ENCODE measurements around the gene RGS1.

The RGS1 gene

DNA sequence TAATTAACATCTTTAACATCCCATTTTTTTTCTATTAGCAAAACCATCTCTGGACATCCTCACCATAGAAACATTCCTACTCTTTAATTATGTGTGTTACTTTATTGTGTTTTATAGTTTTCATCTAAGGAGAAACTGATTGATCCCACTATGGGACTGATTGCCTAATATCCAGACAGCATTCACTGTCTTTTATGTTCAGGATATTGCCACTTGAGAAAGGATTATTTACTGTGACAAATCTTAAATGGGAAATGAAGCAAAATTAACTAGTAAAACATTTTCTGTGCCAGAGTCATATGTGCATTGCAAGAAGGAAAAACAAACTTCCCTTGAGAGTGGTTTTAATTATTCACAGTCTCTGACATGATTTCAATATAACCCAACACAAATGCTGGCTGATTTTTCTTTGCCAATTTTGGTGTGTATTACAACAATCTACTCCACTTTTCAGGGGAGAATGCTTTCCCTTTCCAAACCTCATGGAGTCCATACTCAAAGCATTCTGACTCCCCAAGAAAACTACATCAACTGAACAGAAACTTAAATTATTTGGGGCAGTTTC is 44.6 kb downstream of the RGS1 start:
- DNase-seq (ENCODE audit: low spot score), result no peak

DNA sequence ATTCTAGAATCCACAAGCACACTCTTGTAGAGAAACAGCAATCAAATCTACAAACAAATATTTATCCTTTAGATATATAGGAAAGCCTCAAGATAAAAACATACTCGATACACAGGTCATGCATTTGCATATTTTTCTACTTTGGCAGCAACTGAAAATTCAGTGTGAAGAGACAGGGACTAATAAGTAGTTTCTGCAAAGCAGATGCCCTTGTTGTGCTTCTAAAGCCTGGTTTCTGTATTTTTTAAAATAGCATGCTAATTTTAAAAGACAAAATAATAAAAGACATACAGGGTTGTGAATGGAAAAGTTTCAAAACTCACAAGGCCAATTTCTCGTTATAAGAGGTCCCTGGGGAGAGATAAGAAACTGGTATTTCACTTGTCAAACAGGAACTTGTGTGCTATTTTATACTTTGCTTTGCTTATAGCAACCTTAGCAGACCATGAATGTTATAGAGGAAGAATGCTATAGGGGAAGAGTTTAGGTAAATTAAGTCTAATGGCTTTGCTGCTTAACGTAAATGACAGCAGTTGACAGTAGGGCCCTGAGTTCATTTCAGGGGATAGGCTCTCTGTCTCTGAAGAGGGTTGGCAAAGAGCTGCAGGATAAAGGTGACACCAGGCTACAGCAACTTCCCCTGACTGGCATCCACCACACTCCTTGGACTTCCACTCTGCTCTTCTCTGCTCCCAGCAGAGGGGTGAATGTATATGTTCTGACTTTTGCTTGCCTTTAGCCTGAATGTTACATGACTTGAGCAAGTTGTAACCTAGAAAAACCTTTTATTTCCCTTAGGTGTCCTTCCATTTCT is 51.0 kb downstream of the RGS1 start:
- no peak for DNase-seq (ENCODE audit: low spot score)

DNA sequence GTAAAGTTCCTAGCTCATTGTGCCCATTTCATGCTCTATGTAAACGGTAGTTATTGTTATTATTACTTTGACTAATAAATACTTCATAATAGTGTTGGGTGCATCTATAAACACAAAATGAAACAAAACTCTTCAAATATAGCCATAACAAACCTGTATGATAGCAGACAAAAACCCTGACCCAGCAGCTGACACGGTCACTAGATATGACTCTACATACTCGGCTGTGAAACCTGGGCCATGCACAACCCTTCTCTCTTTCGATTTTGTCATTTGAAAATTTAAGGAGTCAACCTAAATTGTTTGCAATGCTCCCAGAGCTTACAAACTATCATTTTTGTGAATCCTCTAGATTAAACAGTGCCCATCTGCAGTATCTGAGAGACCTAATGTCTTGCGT is 52.3 kb downstream of the RGS1 start:
- DNase-seq (ENCODE audit: low spot score), result no peak

DNA sequence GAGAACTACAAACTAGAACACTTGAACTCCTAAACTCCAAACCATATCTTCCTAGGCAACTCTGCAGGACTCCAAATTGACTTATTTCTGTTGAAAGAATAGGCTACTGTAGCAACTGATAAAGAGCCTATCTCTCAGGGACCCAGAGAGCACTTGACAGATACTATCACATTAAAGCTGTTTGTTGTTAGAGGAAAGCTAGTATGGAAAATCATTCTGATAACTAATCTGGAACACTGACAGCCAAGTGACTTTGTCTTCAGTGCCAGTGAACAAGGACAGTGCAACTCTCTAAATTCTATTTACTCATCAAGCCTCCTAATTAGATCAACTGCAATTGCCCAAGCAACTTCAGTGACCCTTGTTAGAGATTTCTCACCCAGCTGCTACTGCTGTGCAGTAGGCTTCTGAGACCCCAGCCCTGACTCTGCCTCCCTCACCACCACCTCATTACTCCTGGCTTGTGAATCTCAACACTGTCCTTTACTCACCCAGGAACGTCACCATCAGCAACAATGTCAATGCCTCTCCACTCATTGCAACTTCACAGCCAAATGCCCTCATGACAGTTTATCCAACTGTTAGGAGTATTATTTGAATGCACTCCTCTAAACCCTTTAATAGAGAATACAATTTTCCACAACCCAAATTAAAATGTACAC is 53.0 kb downstream of the RGS1 start:
- DNase-seq (ENCODE audit: low spot score), result no peak

DNA sequence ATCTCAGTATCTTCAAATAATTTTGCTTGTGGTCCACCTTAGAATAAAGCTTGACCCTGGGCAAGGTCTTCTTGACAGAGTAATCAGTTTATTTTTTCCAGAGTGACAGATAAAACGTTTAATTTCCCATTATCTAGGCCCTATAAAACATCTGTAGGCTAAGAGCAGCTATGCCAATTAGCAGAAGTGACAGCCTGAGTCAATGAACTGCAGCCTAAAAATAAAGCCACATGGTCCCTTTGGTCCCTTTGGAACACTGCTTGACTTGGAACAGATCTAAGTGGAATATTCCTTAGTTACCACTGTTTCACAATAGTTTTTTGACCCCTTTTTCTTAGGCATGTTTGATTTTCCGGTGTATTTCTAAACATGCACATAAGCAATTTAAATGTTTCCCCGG is 54.0 kb downstream of the RGS1 start:
- DNase-seq (ENCODE audit: low spot score), result no peak

Data from iPS-NIHi11 (cell line).